WTC11 (cell line): ENCODE measurements around the gene LCA5. TPM values are rescaled to one million over a fixed set of nuclear protein-coding genes. Genes with fewer than 3 reads are reported as not detected.

Source experiments
- ATAC-seq: fragments of 200-7000 bp; cut with Tn5 transposase; 2 replicates; pipeline ENCODE4 v1.10.0; 2021; ENCODE audit warnings: mild to moderate bottlenecking, moderate library complexity
- CTCF ChIA-PET: fragments of 300-600 bp; sonication (Branson Sonifier 250); formaldehyde crosslinking; loops from one replicate; lab custom pipeline; 2021; ENCODE audit warnings: antibody characterized with exemption; lab: Charles Lee
- POLR2A ChIA-PET: fragments of 350-600 bp; sonication (Branson Sonifier 250); formaldehyde crosslinking; loops from one replicate; lab custom pipeline; 2021; ENCODE audit warnings: antibody characterized with exemption; lab: Charles Lee
- DNase-seq: peaks from one replicate; pipeline ENCODE4 v3.0.0; 2021; ENCODE audit warnings: low spot score
- H3K27ac Mint-ChIP-seq: 2 replicates; pipeline ENCODE4 v1.8.0; 2021; ENCODE audit warnings: mixed read lengths
- H3K27me3 Mint-ChIP-seq: 2 replicates; pipeline ENCODE4 v1.8.0; 2021; ENCODE audit warnings: low read depth, mild to moderate bottlenecking, moderate library complexity, mixed read lengths
- H3K36me3 Mint-ChIP-seq: 2 replicates; pipeline ENCODE4 v1.8.0; 2021; ENCODE audit warnings: mixed read lengths
- H3K4me1 Mint-ChIP-seq: 2 replicates; pipeline ENCODE4 v1.8.0; 2022; ENCODE audit warnings: mixed read lengths
- H3K4me3 Mint-ChIP-seq: 2 replicates; pipeline ENCODE4 v1.8.0; 2021; ENCODE audit warnings: mild to moderate bottlenecking, moderate library complexity, mixed read lengths
- H3K9me3 Mint-ChIP-seq: 2 replicates; pipeline ENCODE4 v1.8.0; 2021; ENCODE audit warnings: mixed read lengths
- ARID4B ChIP-seq: sonication (generic); formaldehyde crosslinking; IDR thresholded peaks from 2 replicates; pipeline ENCODE4 v1.8.0; 2023; ENCODE audit warnings: missing genetic modification reagents, mild to moderate bottlenecking, borderline replicate concordance
- E2F1 ChIP-seq: sonication (generic); formaldehyde crosslinking; IDR thresholded peaks from 2 replicates; pipeline ENCODE4 v1.8.0; 2022; ENCODE audit warnings: mild to moderate bottlenecking, missing genetic modification reagents
- E2F5 ChIP-seq: sonication (generic); formaldehyde crosslinking; IDR thresholded peaks from 2 replicates; pipeline ENCODE4 v1.8.1; 2022; ENCODE audit warnings: mild to moderate bottlenecking, moderate library complexity, missing genetic modification reagents
- ERG ChIP-seq: fragments of 250-450 bp; sonication (Bioruptor Pico); IDR thresholded peaks from 2 replicates; pipeline ENCODE4 v1.8.0; 2021; ENCODE audit warnings: mild to moderate bottlenecking
- GRHL2 ChIP-seq: fragments of 250-450 bp; sonication (Bioruptor Pico); IDR thresholded peaks from 2 replicates; pipeline ENCODE4 v1.8.0; 2022; ENCODE audit warnings: mild to moderate bottlenecking, moderate library complexity; ENCODE audit not compliant: insufficient replicate concordance, severe bottlenecking
- GTF2I ChIP-seq: fragments of 250-450 bp; sonication (Bioruptor Pico); conservative IDR thresholded peaks from 2 replicates; pipeline ENCODE4 v1.4.0; 2021; ENCODE audit warnings: mild to moderate bottlenecking
- HMGA2 ChIP-seq: fragments of 250-450 bp; sonication (Bioruptor Pico); IDR thresholded peaks from 2 replicates; pipeline ENCODE4 v1.4.0; 2021; ENCODE audit warnings: mild to moderate bottlenecking, moderate library complexity
- MLX ChIP-seq: sonication (generic); formaldehyde crosslinking; IDR thresholded peaks from 2 replicates; pipeline ENCODE4 v1.8.1; 2023; ENCODE audit warnings: mild to moderate bottlenecking, missing genetic modification reagents, moderate library complexity
- RELA ChIP-seq: sonication (generic); formaldehyde crosslinking; IDR thresholded peaks from 2 replicates; pipeline ENCODE4 v1.8.1; 2022; ENCODE audit warnings: missing genetic modification reagents, mild to moderate bottlenecking, borderline replicate concordance
- RORB ChIP-seq: fragments of 250-450 bp; sonication (Bioruptor Pico); IDR thresholded peaks from 2 replicates; pipeline ENCODE4 v1.9.0; 2021; ENCODE audit warnings: mild to moderate bottlenecking
- SMAD3 ChIP-seq: sonication (generic); formaldehyde crosslinking; IDR thresholded peaks from 2 replicates; pipeline ENCODE4 v1.8.0; 2022; ENCODE audit warnings: missing genetic modification reagents, mild to moderate bottlenecking, borderline replicate concordance
- SP1 ChIP-seq: sonication (generic); formaldehyde crosslinking; conservative IDR thresholded peaks from 2 replicates; pipeline ENCODE4 v1.8.1; 2022; ENCODE audit warnings: missing genetic modification reagents
- TCF7 ChIP-seq: sonication (generic); formaldehyde crosslinking; IDR thresholded peaks from 2 replicates; pipeline ENCODE4 v1.8.0; 2022; ENCODE audit warnings: mild to moderate bottlenecking, low read depth, missing genetic modification reagents, moderate library complexity
- USF2 ChIP-seq: sonication (generic); formaldehyde crosslinking; IDR thresholded peaks from 2 replicates; pipeline ENCODE4 v1.8.1; 2023; ENCODE audit warnings: mild to moderate bottlenecking, missing genetic modification reagents, moderate library complexity
- ZNF219 ChIP-seq: sonication (generic); formaldehyde crosslinking; IDR thresholded peaks from 2 replicates; pipeline ENCODE4 v1.8.0; 2023; ENCODE audit warnings: missing genetic modification reagents, mild to moderate bottlenecking, borderline replicate concordance
- ZNF232 ChIP-seq: sonication (generic); formaldehyde crosslinking; IDR thresholded peaks from 2 replicates; pipeline ENCODE4 v1.8.0; 2022; ENCODE audit warnings: mild to moderate bottlenecking, missing genetic modification reagents
- ZNF263 ChIP-seq: sonication (generic); formaldehyde crosslinking; IDR thresholded peaks from 2 replicates; pipeline ENCODE4 v1.8.1; 2022; ENCODE audit warnings: low read depth, mild to moderate bottlenecking, moderate library complexity, missing genetic modification reagents
- ZNF671 ChIP-seq: fragments of 250-450 bp; sonication (Bioruptor Pico); IDR thresholded peaks from 2 replicates; pipeline ENCODE4 v1.8.0; 2021; ENCODE audit warnings: mild to moderate bottlenecking
- total RNA-seq: library from RNA; stranded (reverse); gene quantifications from 3 replicates; pipeline ENCODE4 v1.2.3, GENCODE V29; 2021

LCA5 gene
- total RNA-seq, 1 experiment from 2014 or later, result 3.8 TPM

GRCh38 chr6:79522609-79523008 is 14.6 kb downstream of the LCA5 start:
- POLR2A ChIA-PET, result no interaction called here
- H3K27ac Mint-ChIP-seq, result no peak overlapping the region

GRCh38 chr6:79520534-79520933 is 16.7 kb downstream of the LCA5 start:
- no peak overlapping the region for H3K27ac Mint-ChIP-seq
- TF ChIP-seq ZNF219 (CRISPR knock-in tag), result no peak
- no peak for TF ChIP-seq RORB (CRISPR knock-in tag)
- no peak for TF ChIP-seq HMGA2 (CRISPR knock-in tag)
- no peak for TF ChIP-seq MLX (CRISPR knock-in tag)
- no peak for TF ChIP-seq TCF7 (CRISPR knock-in tag)
- no peak for TF ChIP-seq ERG (CRISPR knock-in tag)
- no peak for TF ChIP-seq ARID4B (CRISPR knock-in tag)
- TF ChIP-seq ZNF671 (CRISPR knock-in tag), result no peak
- TF ChIP-seq RELA (CRISPR knock-in tag), result no peak
- TF ChIP-seq SP1 (CRISPR knock-in tag), result no peak
- no peak for TF ChIP-seq USF2 (CRISPR knock-in tag)
- TF ChIP-seq GRHL2 (CRISPR knock-in tag), result no peak
- TF ChIP-seq SMAD3 (CRISPR knock-in tag), result no peak
- TF ChIP-seq GTF2I, result no peak
- TF ChIP-seq E2F5 (CRISPR knock-in tag), result no peak
- TF ChIP-seq ZNF232 (CRISPR knock-in tag), result no peak
- H3K4me3 Mint-ChIP-seq, result no peak overlapping the region
- H3K4me1 Mint-ChIP-seq, result peaks cover 23% of the 10 kb centered on the region
- CTCF ChIA-PET, result no interaction called here
- no peaks in the 10 kb centered on the region for H3K9me3 Mint-ChIP-seq
- no peaks in the 10 kb centered on the region for H3K36me3 Mint-ChIP-seq
- no peak for DNase-seq
- POLR2A ChIA-PET, result no interaction called here
- H3K27me3 Mint-ChIP-seq, result no peaks in the 10 kb centered on the region
- no peak for ATAC-seq

More at GRCh38 chr6:79522609-79523008, 14.6 kb downstream of the LCA5 start:
- CTCF ChIA-PET, result no interaction called here
- Mint-ChIP-seq H3K4me1 (peaks cover 29% of the 10 kb centered on the region), H3K9me3 (no peaks in the 10 kb centered on the region), H3K4me3 (no peak overlapping the region), H3K36me3 (no peaks in the 10 kb centered on the region), H3K27me3 (no peaks in the 10 kb centered on the region)
- no peak for DNase-seq
- ATAC-seq, result no peak
- no peak for TF ChIP-seq ZNF263
- TF ChIP-seq HMGA2 (CRISPR knock-in tag), result no peak
- TF ChIP-seq E2F1 (CRISPR knock-in tag), result no peak
